Endothelial cell of umbilical vein (primary cell): ENCODE data around the gene USP12. TPM values are rescaled to one million over a fixed set of nuclear protein-coding genes. Genes with fewer than 3 reads are reported as not detected.

Experiments used
- BruUV-seq: library from RNA; stranded (reverse); fragments of 400-500 nt; replicated peaks from 2 replicates; lab custom pipeline; 2021; lab: Mats Ljungman, UMichigan
- CTCF ChIA-PET: fragments of 300-600, 350-600 bp; sonication (Branson Sonifier 250); formaldehyde crosslinking; loops from one replicate; lab custom pipeline; 2021; ENCODE audit warnings: antibody characterized with exemption, inconsistent platforms; lab: Charles Lee
- POLR2A ChIA-PET: fragments of 300-600, 350-600 bp; sonication (Branson Sonifier 250); formaldehyde crosslinking; loops from one replicate; lab custom pipeline; 2021; ENCODE audit warnings: antibody characterized with exemption, inconsistent platforms; lab: Charles Lee
- DNase-seq: peaks from one replicate; pipeline ENCODE4 v3.0.0-alpha.2; 2011; ENCODE audit warnings: low read depth, low spot score
- FAIRE-seq: peaks from 2 replicates; lab custom pipeline; 2011; peaks lifted over from hg19 to GRCh38; lab: Jason Lieb, UNC
- H2AFZ ChIP-seq: 2 replicates; pipeline ENCODE4 v1.6.0; 2012; ENCODE audit warnings: low read depth, low read length, control low read depth, inconsistent platforms
- H3K27ac ChIP-seq: 2 replicates; pipeline ENCODE4 v1.5.1; 2011; ENCODE audit warnings: low read depth, mild to moderate bottlenecking, control low read depth, low read length, moderate library complexity; ENCODE audit not compliant: insufficient read depth
- H3K27me3 ChIP-seq, 2 experiments: 2 replicates each; pipeline versions ENCODE4 v1.6.0 to v1.6.1; 2011; ENCODE audit warnings: low read length in 2 of 2, mixed read lengths in 1 of 2; ENCODE audit not compliant: control insufficient read depth in 2 of 2, insufficient read depth in 2 of 2
- H3K36me3 ChIP-seq, 2 experiments: 2 replicates in 1 of 2; 3 replicates in 1 of 2; pipeline ENCODE4 v1.5.1; 2011; ENCODE audit warnings: low read length in 2 of 2, mild to moderate bottlenecking in 1 of 2, moderate library complexity in 1 of 2; ENCODE audit not compliant: control insufficient read depth in 2 of 2, insufficient read depth in 2 of 2; ENCODE audit errors: extremely low read depth in 1 of 2
- H3K4me1 ChIP-seq: 3 replicates; pipeline ENCODE4 v1.5.1; 2011; ENCODE audit warnings: mild to moderate bottlenecking, low read length; ENCODE audit not compliant: control insufficient read depth, insufficient read depth; ENCODE audit errors: extremely low read depth
- H3K4me2 ChIP-seq: 2 replicates; pipeline ENCODE4 v1.6.1; 2011; ENCODE audit warnings: low read length, control low read depth, mixed read lengths; ENCODE audit not compliant: insufficient read depth
- H3K4me3 ChIP-seq, 3 experiments: fragments of 200-600 bp in 1 of 3; sonication (generic), shearing (Covaris generic) in 1 of 3; replicated peaks in 1 of 3; 2 replicates each; pipeline ENCODE4 v1.5.1; 2011 to 2016; ENCODE audit warnings: control low read depth in 3 of 3, low read length in 3 of 3, mild to moderate bottlenecking in 2 of 3, inconsistent platforms in 1 of 3, low read depth in 1 of 3, moderate library complexity in 1 of 3; ENCODE audit not compliant: insufficient read depth in 1 of 3
- H3K79me2 ChIP-seq: 2 replicates; pipeline ENCODE4 v1.6.0; 2012; ENCODE audit warnings: low read length, inconsistent platforms; ENCODE audit not compliant: control insufficient read depth, insufficient read depth
- H3K9ac ChIP-seq: replicated peaks from 2 replicates; pipeline ENCODE3; 2011; ENCODE audit warnings: low read length, control low read depth; ENCODE audit not compliant: insufficient read depth; ENCODE audit errors: extremely low read depth
- H3K9me1 ChIP-seq: replicated peaks from 3 replicates; pipeline ENCODE4 v1.6.0; 2011; ENCODE audit warnings: mild to moderate bottlenecking, low read length; ENCODE audit not compliant: control insufficient read depth, insufficient read depth; ENCODE audit errors: extremely low read depth
- H3K9me3 ChIP-seq: replicated peaks from 2 replicates; pipeline ENCODE4 v1.5.1; 2012; ENCODE audit warnings: low read length, inconsistent platforms; ENCODE audit not compliant: control insufficient read depth, insufficient read depth
- H4K20me1 ChIP-seq: replicated peaks from 2 replicates; pipeline ENCODE3; 2011; ENCODE audit warnings: mild to moderate bottlenecking, low read length; ENCODE audit not compliant: control insufficient read depth, insufficient read depth; ENCODE audit errors: extremely low read depth
- CTCF ChIP-seq, 2 donors: IDR thresholded peaks; 1 replicate in 1 of 2; 2 replicates in 1 of 2; pipeline ENCODE4 v1.5.1; 2011; ENCODE audit warnings: low read length in 2 of 2, mild to moderate bottlenecking in 2 of 2, moderate library complexity in 2 of 2, control low read depth in 1 of 2, inconsistent platforms in 1 of 2, low read depth in 1 of 2; ENCODE audit not compliant: insufficient read depth in 1 of 2; ENCODE audit errors: extremely low read depth in 1 of 2
- EZH2 ChIP-seq: IDR thresholded peaks from 2 replicates; pipeline ENCODE4 v1.6.1; 2012; ENCODE audit warnings: borderline replicate concordance, low read depth, mild to moderate bottlenecking, moderate library complexity, low read length, inconsistent platforms; ENCODE audit not compliant: severe bottlenecking
- FOS ChIP-seq: IDR thresholded peaks from 2 replicates; pipeline ENCODE4 v1.6.1; 2011; ENCODE audit warnings: mild to moderate bottlenecking, low read length, moderate library complexity, borderline replicate concordance; ENCODE audit not compliant: insufficient read depth
- GATA2 ChIP-seq: IDR thresholded peaks from 2 replicates; pipeline ENCODE4 v1.7.0; 2011; ENCODE audit warnings: low read depth, mild to moderate bottlenecking, moderate library complexity, mixed read lengths, low read length; ENCODE audit not compliant: insufficient read length, insufficient read depth
- JUN ChIP-seq: IDR thresholded peaks from 2 replicates; pipeline ENCODE4 v1.6.1; 2011; ENCODE audit warnings: borderline replicate concordance, low read depth; ENCODE audit not compliant: insufficient read length, insufficient read depth
- MAX ChIP-seq: IDR thresholded peaks from 2 replicates; pipeline ENCODE4 v1.6.1; 2011; ENCODE audit not compliant: insufficient read depth, insufficient read length
- MYC ChIP-seq: IDR thresholded peaks from one replicate; pipeline ENCODE4 v1.6.1; 2011; ENCODE audit warnings: mild to moderate bottlenecking, low read depth, low read length
- POLR2A ChIP-seq: IDR thresholded peaks from 2 replicates; pipeline ENCODE4 v1.6.1; 2012; ENCODE audit warnings: low read depth, mild to moderate bottlenecking, control low read depth, low read length
- POLR2AphosphoS5 ChIP-seq: IDR thresholded peaks from 2 replicates; pipeline ENCODE4 v1.6.1; 2012; ENCODE audit warnings: low read depth, mild to moderate bottlenecking, control low read depth, low read length, moderate library complexity; ENCODE audit not compliant: insufficient read depth
- dilution Hi-C: fragments of 300-500 bp; cut with MboI; formaldehyde crosslinking; loops from one replicate; pipeline ENCODE4 v1.15.0; 2019; ENCODE audit warnings: low sequenced_read_pairs; ENCODE audit not compliant: extremely low pct_ligation_motif_present
- intact Hi-C: fragments of 100-400 bp; cut with micrococcal nuclease; formaldehyde crosslinking; loops from one replicate; pipeline ENCODE4 v1.10.0; 2022
- polyA plus RNA-seq, 4 experiments: library from polyadenylated mRNA; depleted of rRNA in 3 of 4; stranded (reverse) in 3 of 4; unstranded in 1 of 4; fragments of >200 nt; gene quantifications; 2 replicates each; pipeline versions ENCODE4 v1.2.1 to v1.2.3, GENCODE V29; 2011 to 2012; ENCODE audit warnings: missing spikeins in 1 of 4
- total RNA-seq: library from RNA; stranded (reverse); gene quantifications from 2 replicates; pipeline ENCODE4 v1.2.3, GENCODE V29; 2021

The USP12 gene
- total and polyA plus RNA-seq, 2 donors (not counting 3 experiments of a cell fraction or from before 2014, with no cell fraction given), result 6.2 to 33.4 TPM

- no peak for DNase-seq
- Histone ChIP-seq H3K4me2 (no peak overlapping the region), H3K27me3 (no peaks in the 10 kb centered on the region), H2AFZ (no peak overlapping the region), H3K9me1 (no peaks in the 10 kb centered on the region), H3K27ac (no peak overlapping the region), H4K20me1 (peaks cover 14% of the 10 kb centered on the region), H3K4me3 (no peak overlapping the region), H3K36me3 (peaks cover 0 to 3% of the 10 kb centered on the region in 2 experiments), H3K9me3 (no peaks in the 10 kb centered on the region), H3K79me2 (peaks cover 96% of the 10 kb centered on the region), H3K9ac (no peak overlapping the region), H3K4me1 (peaks cover 23% of the 10 kb centered on the region)
- POLR2A ChIA-PET, result no interaction called here
- FAIRE-seq, result no peak
- no TSS peak for BruUV-seq
- dilution Hi-C loops, result no loop called here
- intact Hi-C loops, result no loop called here
- TF ChIP-seq GATA2 (no peak), CTCF (IDR thresholded peaks at IDR 0.05; ENCODE audit: extremely low read depth in 1 of 2, insufficient read depth in 1 of 2, low read depth in 1 of 2, low read length in 2 of 2) (no peak), JUN (no peak), POLR2A (no peak), MYC (no peak), POLR2AphosphoS5 (no peak), FOS (no peak), MAX (no peak), EZH2 (no peak)
- CTCF ChIA-PET, result interaction anchor here (1.1 to 1.6 kb wide), 3 partner anchors 8 to 10 kb away, joined by 3 to 5 read pairs (median 5); no protein-coding TSS in a partner anchor
These were observed 42.6 kb downstream of the USP12 start for GRCh38 chr13:27128825-27129627.
